Liver (tissue), 9 donors: ENCODE data around the gene TNPO2. TPM values are rescaled to one million over a fixed set of nuclear protein-coding genes. Genes with fewer than 3 reads are reported as not detected.
"Not testable (repeated sequence)": the region's sequence is repeated elsewhere in the genome, so short reads cannot be mapped to it uniquely, and the experiment has no call there.

Source experiments
- DNase-seq: peaks from one replicate; pipeline ENCODE4 v3.0.0-alpha.2; 2017; ENCODE audit warnings: low spot score
- H3K27ac ChIP-seq, 2 donors: one replicate each; pipeline ENCODE4 v1.7.0; 2013; ENCODE audit warnings: inconsistent platforms in 2 of 2, low read length in 2 of 2, control low read depth in 1 of 2, low read depth in 1 of 2, mild to moderate bottlenecking in 1 of 2
- H3K27me3 ChIP-seq, 4 donors: one replicate each; pipeline versions ENCODE4 v1.6.1 to v1.7.0; 2013; ENCODE audit warnings: low read length in 3 of 4, inconsistent platforms in 1 of 4, mild to moderate bottlenecking in 1 of 4, moderate library complexity in 1 of 4; ENCODE audit not compliant: control insufficient read depth in 4 of 4, insufficient read depth in 4 of 4
- H3K36me3 ChIP-seq, 4 donors: one replicate each; pipeline versions ENCODE4 v1.6.1 to v1.7.0; 2013; ENCODE audit warnings: low read length in 3 of 4, mild to moderate bottlenecking in 3 of 4, low read depth in 1 of 4, moderate library complexity in 1 of 4; ENCODE audit not compliant: control insufficient read depth in 4 of 4, insufficient read depth in 3 of 4
- H3K4me1 ChIP-seq, 4 donors: one replicate each; pipeline versions ENCODE4 v1.6.1 to v1.7.0; 2013; ENCODE audit warnings: low read length in 3 of 4, mild to moderate bottlenecking in 3 of 4, moderate library complexity in 1 of 4; ENCODE audit not compliant: control insufficient read depth in 4 of 4, insufficient read depth in 4 of 4
- H3K4me3 ChIP-seq, 3 donors: one replicate each; pipeline versions ENCODE4 v1.6.1 to v1.7.0; 2013; ENCODE audit warnings: low read length in 3 of 3, control low read depth in 1 of 3, low read depth in 1 of 3, mild to moderate bottlenecking in 1 of 3
- H3K9ac ChIP-seq, 2 donors: one replicate each; pipeline ENCODE4 v1.7.0; 2013; ENCODE audit warnings: low read length in 2 of 2, mild to moderate bottlenecking in 2 of 2, moderate library complexity in 2 of 2, control low read depth in 1 of 2, low read depth in 1 of 2
- H3K9me3 ChIP-seq, 4 donors: one replicate each; pipeline versions ENCODE4 v1.6.1 to v1.7.0; 2013; ENCODE audit warnings: low read length in 3 of 4; ENCODE audit not compliant: control insufficient read depth in 4 of 4
- ATF3 ChIP-seq: IDR thresholded peaks from 2 replicates; pipeline ENCODE4 v1.6.1; 2016; ENCODE audit warnings: antibody characterized with exemption
- CTCF ChIP-seq: fragments of 150-350 bp; IDR thresholded peaks from 2 replicates; pipeline ENCODE4 v1.5.1; 2017; ENCODE audit warnings: improper control_type of control experiment, low read depth, low read length; ENCODE audit not compliant: missing input control
- EGR1 ChIP-seq, 2 donors: IDR thresholded peaks; 2 replicates each; pipeline ENCODE4 v1.6.1; 2016 to 2018; ENCODE audit warnings: antibody characterized with exemption in 2 of 2, low read depth in 2 of 2
- FOXA1 ChIP-seq: IDR thresholded peaks from 2 replicates; pipeline ENCODE4 v1.6.1; 2016; ENCODE audit warnings: antibody characterized with exemption
- FOXA2 ChIP-seq: IDR thresholded peaks from 2 replicates; pipeline ENCODE4 v1.6.1; 2016; ENCODE audit warnings: antibody characterized with exemption
- GABPA ChIP-seq, 2 donors: IDR thresholded peaks in 1 of 2; conservative IDR thresholded peaks in 1 of 2; 2 replicates each; pipeline ENCODE4 v1.6.1; 2016; ENCODE audit warnings: antibody characterized with exemption in 2 of 2, mild to moderate bottlenecking in 1 of 2, moderate library complexity in 1 of 2
- HNF4G ChIP-seq: IDR thresholded peaks from 2 replicates; pipeline ENCODE4 v1.6.1; 2016; ENCODE audit warnings: antibody characterized with exemption
- JUND ChIP-seq, 2 donors: IDR thresholded peaks; 2 replicates each; pipeline ENCODE4 v1.6.1; 2016; ENCODE audit warnings: antibody characterized with exemption in 2 of 2
- MAX ChIP-seq: IDR thresholded peaks from 2 replicates; pipeline ENCODE4 v1.6.1; 2016; ENCODE audit warnings: antibody characterized with exemption
- NR2F2 ChIP-seq: IDR thresholded peaks from 2 replicates; pipeline ENCODE4 v1.6.1; 2016; ENCODE audit warnings: antibody characterized with exemption
- RAD21 ChIP-seq, 2 donors: IDR thresholded peaks; 2 replicates each; pipeline ENCODE4 v1.6.1; 2016; ENCODE audit warnings: antibody characterized with exemption in 2 of 2, mild to moderate bottlenecking in 2 of 2
- REST ChIP-seq: IDR thresholded peaks from 2 replicates; pipeline ENCODE4 v1.6.1; 2016; ENCODE audit warnings: antibody characterized with exemption, mild to moderate bottlenecking
- ZBTB33 ChIP-seq: IDR thresholded peaks from 2 replicates; pipeline ENCODE4 v1.6.1; 2016; ENCODE audit warnings: antibody characterized with exemption
- WGBS: extraction: QIAGEN DNeasy Blood & Tissue Kit; methylation state at CpG from one replicate; pipeline ENCODE4 v1.1.7; 2013; 5-methylcytosine and 5-hydroxymethylcytosine counted together
- polyA plus RNA-seq, 2 donors: library from polyadenylated mRNA; stranded (reverse) in 1 of 2; unstranded in 1 of 2; fragments of 200-250 nt in 1 of 2; fragments of >200 nt in 1 of 2; fragmentation: Nextera tagmentation in 1 of 2; extraction: Ambion mirVana in 1 of 2; gene quantifications; one replicate each; pipeline versions ENCODE4 v1.2.1 to v1.2.3, GENCODE V29; 2013 to 2015
- total RNA-seq, 2 donors: library from RNA; depleted of rRNA; stranded (reverse); fragments of >200 nt; gene quantifications; one replicate each; pipeline ENCODE4 v1.2.3, GENCODE V29; 2014
- donor health status: healthy.
- donor health status: healthy.
- donor health status: healthy.
- donor health status: healthy.
- donor health status: healthy.

Gene TNPO2
- total and polyA plus RNA-seq, 4 donors, result 6.3 to 22.2 (median 15.8) TPM

- no peak overlapping the region for H3K9ac ChIP-seq
- no peak overlapping the region for H3K27ac ChIP-seq
- peaks cover 4 to 17% (median 14%) of the 10 kb centered on the region in 4 donors for H3K4me1 ChIP-seq
- no peak for TF ChIP-seq JUND (IDR thresholded peaks at IDR 0.05)
- no peak for TF ChIP-seq FOXA1
- no peak for TF ChIP-seq NR2F2
- no peak for TF ChIP-seq ATF3
- no peak for TF ChIP-seq GABPA (IDR thresholded peaks at IDR 0.05 in 1 of 2, conservative IDR thresholded peaks at IDR 0.05 in 1 of 2)
- no peak for TF ChIP-seq HNF4G
- no peak for TF ChIP-seq MAX
- no peak for TF ChIP-seq RAD21 (IDR thresholded peaks at IDR 0.05)
- no peak for TF ChIP-seq FOXA2
- TF ChIP-seq REST, result no peak
- no peak for TF ChIP-seq CTCF
- TF ChIP-seq ZBTB33, result no peak
- no peak for TF ChIP-seq EGR1 (IDR thresholded peaks at IDR 0.05; ENCODE audit: low read depth in 2 of 2)
- no peak overlapping the region for H3K4me3 ChIP-seq
- 93% methylated on average over 15 of the region's 15 CpGs for WGBS
- no peaks in the 10 kb centered on the region for H3K27me3 ChIP-seq
- H3K36me3 ChIP-seq, result peaks cover 13 to 49% (median 22%) of the 10 kb centered on the region in 4 donors
- H3K9me3 ChIP-seq, result no peaks in the 10 kb centered on the region
- no peak for DNase-seq
These were observed 8.6 kb downstream of the TNPO2 start for GRCh38 chr19:12715102-12715501.

GRCh38 chr19:12713304-12713703, 10.4 kb downstream of the TNPO2 start:
- H3K9ac ChIP-seq, H3K27me3 ChIP-seq, H3K9me3 ChIP-seq, DNase-seq, H3K27ac ChIP-seq, H3K4me3 ChIP-seq: not testable (repeated sequence)
- Histone ChIP-seq H3K4me1 (peaks cover 4 to 15% (median 14%) of the 10 kb centered on the region in 4 donors), H3K36me3 (peaks cover 23 to 56% (median 25%) of the 10 kb centered on the region in 4 donors)
- 94% methylated on average over 9 of the region's 9 CpGs for WGBS

- not testable (repeated sequence) for H3K27me3 ChIP-seq, H3K27ac ChIP-seq, H3K9me3 ChIP-seq, DNase-seq, H3K4me3 ChIP-seq, H3K9ac ChIP-seq
- Histone ChIP-seq H3K4me1 (peaks cover 4 to 15% (median 14%) of the 10 kb centered on the region in 4 donors), H3K36me3 (peaks cover 24 to 54% (median 25%) of the 10 kb centered on the region in 4 donors)
- 51% methylated on average over 11 of the region's 14 CpGs for WGBS
These were observed 11.7 kb downstream of the TNPO2 start for GRCh38 chr19:12712077-12712476.
